ENCODE data around the gene IL1RAP.

- TF ChIP-seq FOXK2 (conservative IDR thresholded peaks at IDR 0.05 in 1 of 2, IDR thresholded peaks at IDR 0.05 in 1 of 2; ENCODE audit: low read depth in 2 of 2) (no peak), NFIX (CRISPR knock-in tag; IDR thresholded peaks at IDR 0.05; ENCODE audit: low read depth) (no peak), MYC (IDR thresholded peaks at IDR 0.05; ENCODE audit: low read depth, low read length) (no peak), MYC (CRISPR knock-in tag; IDR thresholded peaks at IDR 0.05; ENCODE audit: borderline replicate concordance, low read depth) (no peak), EP300 (IDR thresholded peaks at IDR 0.05; ENCODE audit: low read length) (no peak), CTCF (IDR thresholded peaks at IDR 0.05 in 2 of 3, conservative IDR thresholded peaks at IDR 0.05 in 1 of 3; ENCODE audit: insufficient read depth in 2 of 3, low read depth in 1 of 3, low read length in 3 of 3) (no peak), BCL6 (CRISPR knock-in tag; IDR thresholded peaks at IDR 0.05) (no peak), KAT8 (IDR thresholded peaks at IDR 0.05; ENCODE audit: low read depth) (no peak), ARNT (IDR thresholded peaks at IDR 0.05) (no peak), EZH2 (IDR thresholded peaks at IDR 0.05; ENCODE audit: borderline replicate concordance, low read depth, low read length) (no peak), MAFK (IDR thresholded peaks at IDR 0.05; ENCODE audit: low read length) (no peak)
These were observed 9.3 kb upstream of the IL1RAP start for GRCh38 chr3:190504354-190505125.
